SK-N-SH treated with all-trans-retinoic acid at 6 μM for 48 hours (cell line): Measurements from ENCODE around the gene DENND1A.

Experiments
- ATAC-seq: fragments of 200-7000 bp; cut with Tn5 transposase; 3 replicates; pipeline ENCODE4 v1.9.1; 2020; ENCODE audit warnings: mild to moderate bottlenecking, moderate library complexity
- ARNTL ChIP-seq: fragments of 450-650 bp; formaldehyde crosslinking; IDR thresholded peaks from 2 replicates; pipeline ENCODE4 v1.5.0; 2020; ENCODE audit warnings: low read depth, mild to moderate bottlenecking, moderate library complexity, borderline replicate concordance
- BACH2 ChIP-seq: fragments of 250-450 bp; sonication (Bioruptor Pico); IDR thresholded peaks from 2 replicates; pipeline ENCODE4 v1.9.0; 2021; ENCODE audit warnings: mild to moderate bottlenecking, borderline replicate concordance
- CSDC2 ChIP-seq: fragments of 250-450 bp; sonication (Bioruptor Pico); IDR thresholded peaks from 2 replicates; pipeline ENCODE4 v1.5.0; 2020; ENCODE audit warnings: mild to moderate bottlenecking, moderate library complexity
- ESRRG ChIP-seq: fragments of 250-450 bp; sonication (Bioruptor Pico); IDR thresholded peaks from 2 replicates; pipeline ENCODE4 v1.6.1; 2021; ENCODE audit warnings: mild to moderate bottlenecking
- GLIS3 ChIP-seq: fragments of 250-450 bp; sonication (Bioruptor Pico); IDR thresholded peaks from 2 replicates; pipeline ENCODE4 v1.5.0; 2020; ENCODE audit warnings: mild to moderate bottlenecking, moderate library complexity
- ISL1 ChIP-seq: fragments of 250-450 bp; sonication (Bioruptor Pico); IDR thresholded peaks from 2 replicates; pipeline ENCODE4 v2.1.2; 2022; ENCODE audit warnings: mild to moderate bottlenecking, moderate library complexity
- OSR1 ChIP-seq: fragments of 250-450 bp; sonication (Bioruptor Pico); IDR thresholded peaks from 2 replicates; pipeline ENCODE4 v1.8.0; 2022; ENCODE audit warnings: moderate library complexity, mild to moderate bottlenecking, inconsistent platforms
- TOX ChIP-seq: fragments of 250-450 bp; sonication (Bioruptor Pico); IDR thresholded peaks from 2 replicates; pipeline ENCODE4 v1.8.0; 2021; ENCODE audit warnings: mild to moderate bottlenecking, moderate library complexity, borderline replicate concordance
- ZFP3 ChIP-seq: fragments of 250-450 bp; sonication (Bioruptor Pico); IDR thresholded peaks from 2 replicates; pipeline ENCODE4 v1.5.0; 2020; ENCODE audit warnings: mild to moderate bottlenecking, moderate library complexity
- ZNF565 ChIP-seq: fragments of 450-650 bp; formaldehyde crosslinking; conservative IDR thresholded peaks from 2 replicates; pipeline ENCODE4 v1.5.0; 2020; ENCODE audit warnings: low read depth, mild to moderate bottlenecking, moderate library complexity
- ZNF70 ChIP-seq: fragments of 450-650 bp; formaldehyde crosslinking; IDR thresholded peaks from 2 replicates; pipeline ENCODE4 v1.5.0; 2020; ENCODE audit warnings: mild to moderate bottlenecking, moderate library complexity
- ZNF8 ChIP-seq: fragments of 450-650 bp; formaldehyde crosslinking; IDR thresholded peaks from 2 replicates; pipeline ENCODE4 v1.5.0; 2020; ENCODE audit warnings: mild to moderate bottlenecking, moderate library complexity
- TF ChIP-seq, protein P1 (sequence below): fragments of 250-450 bp; sonication (Bioruptor Pico); IDR thresholded peaks from 2 replicates; pipeline ENCODE4 v1.8.0; 2021; ENCODE audit warnings: low read depth, mild to moderate bottlenecking, moderate library complexity, borderline replicate concordance
- TF ChIP-seq, protein P2 (sequence below): fragments of 250-450 bp; sonication (Bioruptor Pico); IDR thresholded peaks from 2 replicates; pipeline ENCODE4 v1.5.1; 2020; ENCODE audit warnings: low read depth, mild to moderate bottlenecking, moderate library complexity
- TF ChIP-seq, protein P3 (sequence below): fragments of 250-450 bp; sonication (Bioruptor Pico); IDR thresholded peaks from 2 replicates; pipeline ENCODE4 v1.5.1; 2021; ENCODE audit warnings: mild to moderate bottlenecking, moderate library complexity
- TF ChIP-seq, protein P4 (sequence below): fragments of 250-450 bp; sonication (Bioruptor Pico); IDR thresholded peaks from 2 replicates; pipeline ENCODE4 v1.8.0; 2020; ENCODE audit warnings: mild to moderate bottlenecking, moderate library complexity, borderline replicate concordance
- TF ChIP-seq, protein P5 (sequence below): fragments of 250-450 bp; sonication (Bioruptor Pico); IDR thresholded peaks from 2 replicates; pipeline ENCODE4 v1.5.0; 2020; ENCODE audit warnings: mild to moderate bottlenecking, moderate library complexity

Gene DENND1A

DNA sequence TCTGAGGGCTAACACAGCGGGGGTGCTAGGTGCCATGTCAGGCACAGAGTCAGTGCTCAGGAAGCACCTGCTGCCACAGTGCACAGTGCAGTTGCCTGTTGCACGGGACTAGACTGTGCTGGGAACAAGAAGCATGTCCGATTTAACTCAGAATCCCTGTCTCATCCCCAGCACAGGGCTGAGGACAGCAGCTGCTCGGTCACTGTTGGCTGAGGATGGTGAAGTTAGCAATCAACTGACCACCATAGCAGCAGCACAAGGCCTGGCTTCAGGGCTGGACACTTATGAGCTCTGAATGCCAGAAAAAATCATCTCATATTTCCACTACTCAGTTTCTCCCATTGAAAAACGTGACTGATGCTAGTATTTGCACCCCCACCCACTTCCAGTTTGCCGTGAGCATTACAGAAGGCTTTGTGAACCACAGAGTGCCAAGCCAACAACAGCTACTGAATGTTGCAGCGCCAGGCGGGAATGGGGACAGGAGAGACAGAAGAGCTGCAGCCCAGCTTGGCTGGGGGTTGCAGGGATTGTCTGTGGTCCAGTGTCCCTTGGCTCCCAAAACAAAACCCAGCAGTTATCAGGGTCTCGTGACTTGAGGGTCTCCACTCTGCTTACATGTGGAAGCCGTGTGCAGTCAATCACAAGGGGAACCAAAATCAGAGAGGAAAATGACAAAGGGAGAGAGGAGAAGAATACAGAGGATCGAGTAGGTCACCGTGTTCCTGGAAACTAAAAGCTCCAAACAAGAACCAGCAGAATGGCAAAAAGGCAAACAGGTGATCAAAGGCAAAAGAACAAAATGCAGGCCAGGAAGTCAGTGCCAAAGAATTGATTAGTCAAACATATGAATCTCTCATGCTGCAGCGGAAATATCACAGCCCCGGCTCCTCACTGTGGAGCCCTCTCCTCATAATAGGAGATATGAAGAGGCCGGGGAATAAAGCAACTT is 418.3 kb downstream of the DENND1A start (continued):
- TF ChIP-seq, protein P1, sequence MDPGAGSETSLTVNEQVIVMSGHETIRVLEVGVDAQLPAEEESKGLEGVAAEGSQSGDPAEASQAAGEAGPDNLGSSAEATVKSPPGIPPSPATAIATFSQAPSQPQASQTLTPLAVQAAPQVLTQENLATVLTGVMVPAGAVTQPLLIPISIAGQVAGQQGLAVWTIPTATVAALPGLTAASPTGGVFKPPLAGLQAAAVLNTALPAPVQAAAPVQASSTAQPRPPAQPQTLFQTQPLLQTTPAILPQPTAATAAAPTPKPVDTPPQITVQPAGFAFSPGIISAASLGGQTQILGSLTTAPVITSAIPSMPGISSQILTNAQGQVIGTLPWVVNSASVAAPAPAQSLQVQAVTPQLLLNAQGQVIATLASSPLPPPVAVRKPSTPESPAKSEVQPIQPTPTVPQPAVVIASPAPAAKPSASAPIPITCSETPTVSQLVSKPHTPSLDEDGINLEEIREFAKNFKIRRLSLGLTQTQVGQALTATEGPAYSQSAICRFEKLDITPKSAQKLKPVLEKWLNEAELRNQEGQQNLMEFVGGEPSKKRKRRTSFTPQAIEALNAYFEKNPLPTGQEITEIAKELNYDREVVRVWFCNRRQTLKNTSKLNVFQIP (CRISPR knock-in tag) = no peak
- TF ChIP-seq, protein P2, sequence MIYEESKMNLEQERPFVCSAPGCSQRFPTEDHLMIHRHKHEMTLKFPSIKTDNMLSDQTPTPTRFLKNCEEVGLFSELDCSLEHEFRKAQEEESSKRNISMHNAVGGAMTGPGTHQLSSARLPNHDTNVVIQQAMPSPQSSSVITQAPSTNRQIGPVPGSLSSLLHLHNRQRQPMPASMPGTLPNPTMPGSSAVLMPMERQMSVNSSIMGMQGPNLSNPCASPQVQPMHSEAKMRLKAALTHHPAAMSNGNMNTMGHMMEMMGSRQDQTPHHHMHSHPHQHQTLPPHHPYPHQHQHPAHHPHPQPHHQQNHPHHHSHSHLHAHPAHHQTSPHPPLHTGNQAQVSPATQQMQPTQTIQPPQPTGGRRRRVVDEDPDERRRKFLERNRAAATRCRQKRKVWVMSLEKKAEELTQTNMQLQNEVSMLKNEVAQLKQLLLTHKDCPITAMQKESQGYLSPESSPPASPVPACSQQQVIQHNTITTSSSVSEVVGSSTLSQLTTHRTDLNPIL (CRISPR knock-in tag) = no peak
- TF ChIP-seq ISL1 (CRISPR knock-in tag) = no peak
- no peak for TF ChIP-seq ZNF70 (CRISPR knock-in tag)
- TF ChIP-seq TOX (CRISPR knock-in tag) = no peak

DNA sequence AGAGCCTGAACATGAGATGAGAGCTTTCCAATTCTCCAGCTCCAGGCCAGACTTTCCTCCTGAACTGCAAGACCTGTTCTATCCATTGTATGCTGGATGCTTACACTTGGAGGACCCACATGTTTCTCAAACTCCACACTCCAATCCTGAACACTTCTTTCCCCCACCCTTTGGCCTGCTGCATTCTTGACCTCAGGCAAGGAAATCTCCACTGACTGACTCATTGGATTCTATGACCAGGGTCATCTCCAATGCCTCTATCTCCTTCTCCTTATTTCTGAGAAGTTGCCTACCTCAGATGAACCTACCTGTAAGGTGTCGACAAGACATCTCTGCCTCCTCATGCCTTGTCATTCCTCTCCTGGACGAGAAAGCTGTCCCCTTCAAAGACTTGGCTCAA is 420.3 kb downstream of the DENND1A start:
- ATAC-seq = no peak
- TF ChIP-seq TOX (CRISPR knock-in tag) = no peak
- TF ChIP-seq, protein P2 (CRISPR knock-in tag) = no peak
- no peak for TF ChIP-seq GLIS3
- TF ChIP-seq, protein P3, sequence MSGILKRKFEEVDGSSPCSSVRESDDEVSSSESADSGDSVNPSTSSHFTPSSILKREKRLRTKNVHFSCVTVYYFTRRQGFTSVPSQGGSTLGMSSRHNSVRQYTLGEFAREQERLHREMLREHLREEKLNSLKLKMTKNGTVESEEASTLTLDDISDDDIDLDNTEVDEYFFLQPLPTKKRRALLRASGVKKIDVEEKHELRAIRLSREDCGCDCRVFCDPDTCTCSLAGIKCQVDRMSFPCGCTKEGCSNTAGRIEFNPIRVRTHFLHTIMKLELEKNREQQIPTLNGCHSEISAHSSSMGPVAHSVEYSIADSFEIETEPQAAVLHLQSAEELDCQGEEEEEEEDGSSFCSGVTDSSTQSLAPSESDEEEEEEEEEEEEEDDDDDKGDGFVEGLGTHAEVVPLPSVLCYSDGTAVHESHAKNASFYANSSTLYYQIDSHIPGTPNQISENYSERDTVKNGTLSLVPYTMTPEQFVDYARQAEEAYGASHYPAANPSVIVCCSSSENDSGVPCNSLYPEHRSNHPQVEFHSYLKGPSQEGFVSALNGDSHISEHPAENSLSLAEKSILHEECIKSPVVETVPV (CRISPR knock-in tag) = no peak
- no peak for TF ChIP-seq OSR1 (CRISPR knock-in tag)
- TF ChIP-seq ISL1 (CRISPR knock-in tag) = no peak
- TF ChIP-seq, protein P4, sequence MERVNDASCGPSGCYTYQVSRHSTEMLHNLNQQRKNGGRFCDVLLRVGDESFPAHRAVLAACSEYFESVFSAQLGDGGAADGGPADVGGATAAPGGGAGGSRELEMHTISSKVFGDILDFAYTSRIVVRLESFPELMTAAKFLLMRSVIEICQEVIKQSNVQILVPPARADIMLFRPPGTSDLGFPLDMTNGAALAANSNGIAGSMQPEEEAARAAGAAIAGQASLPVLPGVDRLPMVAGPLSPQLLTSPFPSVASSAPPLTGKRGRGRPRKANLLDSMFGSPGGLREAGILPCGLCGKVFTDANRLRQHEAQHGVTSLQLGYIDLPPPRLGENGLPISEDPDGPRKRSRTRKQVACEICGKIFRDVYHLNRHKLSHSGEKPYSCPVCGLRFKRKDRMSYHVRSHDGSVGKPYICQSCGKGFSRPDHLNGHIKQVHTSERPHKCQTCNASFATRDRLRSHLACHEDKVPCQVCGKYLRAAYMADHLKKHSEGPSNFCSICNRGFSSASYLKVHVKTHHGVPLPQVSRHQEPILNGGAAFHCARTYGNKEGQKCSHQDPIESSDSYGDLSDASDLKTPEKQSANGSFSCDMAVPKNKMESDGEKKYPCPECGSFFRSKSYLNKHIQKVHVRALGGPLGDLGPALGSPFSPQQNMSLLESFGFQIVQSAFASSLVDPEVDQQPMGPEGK (CRISPR knock-in tag) = no peak
- no peak for TF ChIP-seq ESRRG (CRISPR knock-in tag)
- no peak for TF ChIP-seq ZFP3 (CRISPR knock-in tag)
- TF ChIP-seq ZNF8 (CRISPR knock-in tag) = no peak
- no peak for TF ChIP-seq BACH2
- TF ChIP-seq ARNTL (CRISPR knock-in tag) = no peak

DNA sequence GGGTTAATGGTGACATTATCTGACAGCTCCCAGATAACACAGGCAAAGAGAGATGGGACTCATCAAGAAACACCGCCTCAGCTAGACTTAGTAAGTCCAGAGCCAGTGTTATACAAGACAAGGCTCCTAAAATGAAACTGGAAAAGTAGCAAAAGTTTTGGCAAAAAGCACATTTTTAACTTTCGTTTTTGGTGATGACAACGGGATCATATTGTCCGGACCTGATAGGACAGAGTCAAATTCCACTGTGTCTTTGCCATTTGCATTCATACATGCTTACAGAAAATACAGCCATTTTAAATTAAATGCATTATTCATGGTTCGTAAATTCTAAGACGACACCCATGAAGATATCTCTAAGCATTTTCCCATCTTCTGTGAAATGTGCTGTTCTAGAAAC is 421.9 kb downstream of the DENND1A start:
- no peak for ATAC-seq
- TF ChIP-seq ARNTL (CRISPR knock-in tag) = no peak
- no peak for TF ChIP-seq ZFP3 (CRISPR knock-in tag)
- TF ChIP-seq, protein P3 (CRISPR knock-in tag) = no peak
- TF ChIP-seq ZNF565 (CRISPR knock-in tag) = no peak
- no peak for TF ChIP-seq ZNF70 (CRISPR knock-in tag)
- TF ChIP-seq ESRRG (CRISPR knock-in tag) = no peak
- TF ChIP-seq GLIS3 = no peak
- no peak for TF ChIP-seq CSDC2 (CRISPR knock-in tag)
- TF ChIP-seq, all 23 proteins: peak for 0

DNA sequence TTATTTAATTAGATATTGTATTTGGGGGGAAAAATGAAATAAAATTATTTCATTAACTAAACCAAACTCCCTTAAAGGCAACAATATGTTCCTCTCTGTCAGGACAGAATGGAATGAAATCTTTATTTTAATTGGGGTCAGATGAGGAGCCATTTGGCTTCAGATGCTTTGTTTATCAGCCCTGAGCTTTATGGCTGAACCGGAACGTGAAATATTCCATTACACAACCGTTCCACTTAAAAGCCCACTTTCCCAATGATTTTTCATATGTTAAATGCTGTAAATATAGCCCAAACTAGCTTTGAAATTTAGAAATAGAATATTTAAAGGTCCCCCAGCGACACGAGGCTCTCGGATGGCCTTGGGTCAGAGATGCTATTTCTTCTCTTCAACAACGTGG is 424.4 kb downstream of the DENND1A start:
- no peak for ATAC-seq
- TF ChIP-seq, protein P5, sequence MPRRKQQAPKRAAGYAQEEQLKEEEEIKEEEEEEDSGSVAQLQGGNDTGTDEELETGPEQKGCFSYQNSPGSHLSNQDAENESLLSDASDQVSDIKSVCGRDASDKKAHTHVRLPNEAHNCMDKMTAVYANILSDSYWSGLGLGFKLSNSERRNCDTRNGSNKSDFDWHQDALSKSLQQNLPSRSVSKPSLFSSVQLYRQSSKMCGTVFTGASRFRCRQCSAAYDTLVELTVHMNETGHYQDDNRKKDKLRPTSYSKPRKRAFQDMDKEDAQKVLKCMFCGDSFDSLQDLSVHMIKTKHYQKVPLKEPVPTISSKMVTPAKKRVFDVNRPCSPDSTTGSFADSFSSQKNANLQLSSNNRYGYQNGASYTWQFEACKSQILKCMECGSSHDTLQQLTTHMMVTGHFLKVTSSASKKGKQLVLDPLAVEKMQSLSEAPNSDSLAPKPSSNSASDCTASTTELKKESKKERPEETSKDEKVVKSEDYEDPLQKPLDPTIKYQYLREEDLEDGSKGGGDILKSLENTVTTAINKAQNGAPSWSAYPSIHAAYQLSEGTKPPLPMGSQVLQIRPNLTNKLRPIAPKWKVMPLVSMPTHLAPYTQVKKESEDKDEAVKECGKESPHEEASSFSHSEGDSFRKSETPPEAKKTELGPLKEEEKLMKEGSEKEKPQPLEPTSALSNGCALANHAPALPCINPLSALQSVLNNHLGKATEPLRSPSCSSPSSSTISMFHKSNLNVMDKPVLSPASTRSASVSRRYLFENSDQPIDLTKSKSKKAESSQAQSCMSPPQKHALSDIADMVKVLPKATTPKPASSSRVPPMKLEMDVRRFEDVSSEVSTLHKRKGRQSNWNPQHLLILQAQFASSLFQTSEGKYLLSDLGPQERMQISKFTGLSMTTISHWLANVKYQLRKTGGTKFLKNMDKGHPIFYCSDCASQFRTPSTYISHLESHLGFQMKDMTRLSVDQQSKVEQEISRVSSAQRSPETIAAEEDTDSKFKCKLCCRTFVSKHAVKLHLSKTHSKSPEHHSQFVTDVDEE (CRISPR knock-in tag) = no peak
- TF ChIP-seq TOX (CRISPR knock-in tag) (no peak), ZNF8 (CRISPR knock-in tag) (no peak), ISL1 (CRISPR knock-in tag) (no peak)
